HG03354 (cell line): ENCODE data around the gene PRIMPOL.
A peak's percentile ranks its signal among the peaks of the same experiment; 100 is the strongest.
"Not testable (repeated sequence)": the region's sequence is repeated elsewhere in the genome, so short reads cannot be mapped to it uniquely, and the experiment has no call there.

ENCODE experiments used
- ATAC-seq: cut with Tn5 transposase; IDR thresholded peaks from one replicate; pipeline ENCODE4 v1.9.1; 2021; ENCODE audit warnings: mild to moderate bottlenecking; ENCODE audit not compliant: unreplicated experiment, poor library complexity, severe bottlenecking

The PRIMPOL gene

DNA sequence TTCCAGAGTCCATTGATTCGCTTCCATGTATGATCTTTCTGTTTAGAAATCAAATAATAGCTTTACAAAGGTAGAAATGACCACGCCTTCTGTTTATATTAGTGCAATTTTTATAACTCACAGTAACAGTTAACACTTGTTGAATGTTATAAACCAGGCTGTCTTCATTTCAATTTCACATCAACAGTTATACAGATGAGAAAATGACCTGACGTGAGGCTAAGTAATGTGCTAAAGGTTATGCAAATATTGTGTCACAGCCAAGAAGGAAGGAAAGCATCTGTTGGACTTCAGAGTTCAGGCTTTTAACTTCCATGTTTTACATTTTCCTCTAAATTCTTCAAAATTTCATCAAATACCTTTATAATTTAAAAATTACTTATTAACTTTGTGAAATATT is 14.2 kb upstream of the PRIMPOL start:
- ATAC-seq, result no peak

DNA sequence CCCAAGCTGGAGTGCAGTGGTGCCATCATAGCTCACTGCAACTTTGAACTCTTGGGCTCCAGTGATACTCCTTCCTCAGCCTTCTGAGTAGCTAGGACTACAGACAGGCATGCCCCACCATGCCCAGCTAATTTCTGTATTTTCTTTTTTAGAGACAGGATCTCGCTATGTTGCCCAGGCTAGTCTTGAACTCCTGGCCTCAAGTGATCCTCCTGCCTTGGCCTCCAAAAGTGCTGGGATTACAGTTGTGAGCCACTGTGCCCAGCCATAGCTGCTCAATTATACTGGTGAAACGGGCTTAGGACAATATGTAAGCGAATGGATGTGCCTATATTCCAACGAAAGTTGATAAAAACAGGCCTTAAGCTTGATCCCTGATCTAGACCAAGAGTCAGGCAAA is 13.4 kb upstream of the PRIMPOL start:
- no peak for ATAC-seq

DNA sequence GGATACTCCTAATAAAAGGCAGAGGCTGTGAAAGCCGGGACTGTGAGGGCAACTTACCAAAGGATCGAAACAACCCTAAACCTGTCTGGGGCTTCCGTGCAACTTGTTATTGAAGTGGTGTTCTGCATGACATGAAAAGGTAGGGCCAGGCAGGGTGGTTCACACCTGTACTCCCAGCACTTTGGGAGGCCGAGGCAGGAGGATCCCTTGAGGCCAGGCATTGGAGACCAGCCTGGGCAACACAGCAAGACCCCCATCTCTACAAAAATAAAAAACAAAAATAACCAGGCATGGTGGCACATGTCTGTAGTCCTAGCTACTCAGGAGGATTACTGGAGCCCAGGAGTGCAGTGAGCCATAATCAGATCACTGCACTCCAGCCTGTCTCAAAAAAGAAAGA is 12.6 kb upstream of the PRIMPOL start:
- ATAC-seq, result no peak

DNA sequence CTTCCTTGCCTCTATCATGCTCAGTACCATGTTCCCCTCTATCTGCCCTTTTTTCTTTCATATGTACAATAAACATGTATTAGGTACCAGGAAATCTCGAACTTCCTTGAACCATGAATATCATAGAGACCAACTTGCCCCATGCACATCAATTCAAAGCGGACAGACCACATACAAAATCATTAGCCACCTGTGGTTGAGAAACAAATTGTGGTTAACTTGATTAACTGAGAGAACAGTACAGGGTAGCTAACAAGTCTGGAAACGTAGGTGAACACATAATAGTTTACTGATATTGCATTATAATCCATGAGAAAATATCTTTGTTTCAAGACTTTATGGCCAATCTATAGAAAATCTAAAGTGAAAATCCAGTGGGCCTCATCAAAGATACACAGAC is 8.5 kb upstream of the PRIMPOL start:
- peak; percentile 75 for ATAC-seq

DNA sequence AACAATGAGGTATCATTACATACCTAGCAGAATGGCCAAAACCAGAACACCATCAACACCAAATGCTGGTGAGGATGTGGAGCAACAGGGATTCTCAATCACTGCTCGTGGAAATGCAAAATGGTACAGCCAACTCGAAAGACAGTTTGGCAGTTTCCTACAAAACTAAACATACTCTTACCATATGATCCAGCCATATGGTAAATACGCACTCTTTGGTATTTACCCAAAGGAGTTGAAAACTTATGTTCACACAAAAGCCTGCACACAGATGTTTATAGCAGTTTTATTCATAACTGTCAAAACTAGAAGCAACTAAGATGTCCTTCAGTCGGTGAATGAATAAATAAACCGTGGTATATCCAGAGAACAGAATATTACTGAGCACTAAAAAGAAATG is 8.1 kb upstream of the PRIMPOL start:
- ATAC-seq, result peak; percentile 22

DNA sequence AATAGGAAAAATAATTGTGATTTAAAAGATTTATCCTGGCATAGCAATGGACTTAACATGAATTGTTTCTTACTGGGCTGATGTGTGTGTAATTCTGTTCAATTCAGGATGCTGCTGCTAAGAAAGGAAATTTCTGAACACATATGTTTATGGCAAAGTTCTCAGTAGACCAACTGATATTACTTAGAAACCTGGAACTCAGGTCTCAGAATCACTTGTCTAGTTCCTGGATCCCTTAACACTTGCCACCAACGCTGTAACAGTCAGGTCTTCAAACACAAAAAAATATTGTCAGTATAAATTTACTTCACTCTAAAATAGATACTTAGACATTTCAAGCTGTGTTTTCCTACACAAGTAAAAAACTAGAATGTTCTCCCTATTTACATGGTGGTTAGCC is 5.8 kb upstream of the PRIMPOL start:
- no peak for ATAC-seq

DNA sequence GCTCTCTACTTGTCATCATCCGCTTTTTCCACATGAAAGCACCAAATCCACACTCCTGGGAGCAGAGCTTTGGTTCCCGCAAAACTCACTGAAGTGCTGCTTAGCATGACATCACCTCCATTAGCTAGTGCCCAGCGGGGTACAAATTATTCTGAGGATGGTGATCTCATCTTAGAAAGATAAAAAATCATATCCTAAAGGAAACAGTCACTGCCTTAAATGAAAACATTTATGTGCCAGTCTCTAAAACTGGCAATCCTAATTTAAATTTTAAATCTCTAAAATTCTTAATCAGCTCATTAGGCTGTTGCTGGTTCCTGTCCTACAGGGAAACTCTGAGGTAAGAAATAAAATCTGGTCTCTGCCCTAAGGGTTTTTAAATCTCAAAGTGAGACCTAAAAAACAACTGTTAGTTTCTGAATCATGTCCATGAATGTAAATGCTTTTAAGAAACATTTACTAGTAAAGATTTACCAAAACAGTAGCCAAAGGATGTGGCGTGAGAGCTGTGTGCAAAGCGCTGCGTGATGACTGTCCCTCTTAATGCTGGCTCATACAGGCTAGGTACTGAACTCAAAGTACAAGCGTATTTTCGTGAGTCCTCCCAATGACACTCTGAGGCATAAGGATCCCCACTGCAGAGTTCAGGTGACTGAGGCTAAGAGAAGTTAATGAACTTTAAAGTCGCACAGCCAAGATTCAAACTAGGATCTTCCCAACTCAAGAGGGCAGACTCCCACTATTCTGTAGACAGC is 4.8 kb upstream of the PRIMPOL start:
- no peak for ATAC-seq

DNA sequence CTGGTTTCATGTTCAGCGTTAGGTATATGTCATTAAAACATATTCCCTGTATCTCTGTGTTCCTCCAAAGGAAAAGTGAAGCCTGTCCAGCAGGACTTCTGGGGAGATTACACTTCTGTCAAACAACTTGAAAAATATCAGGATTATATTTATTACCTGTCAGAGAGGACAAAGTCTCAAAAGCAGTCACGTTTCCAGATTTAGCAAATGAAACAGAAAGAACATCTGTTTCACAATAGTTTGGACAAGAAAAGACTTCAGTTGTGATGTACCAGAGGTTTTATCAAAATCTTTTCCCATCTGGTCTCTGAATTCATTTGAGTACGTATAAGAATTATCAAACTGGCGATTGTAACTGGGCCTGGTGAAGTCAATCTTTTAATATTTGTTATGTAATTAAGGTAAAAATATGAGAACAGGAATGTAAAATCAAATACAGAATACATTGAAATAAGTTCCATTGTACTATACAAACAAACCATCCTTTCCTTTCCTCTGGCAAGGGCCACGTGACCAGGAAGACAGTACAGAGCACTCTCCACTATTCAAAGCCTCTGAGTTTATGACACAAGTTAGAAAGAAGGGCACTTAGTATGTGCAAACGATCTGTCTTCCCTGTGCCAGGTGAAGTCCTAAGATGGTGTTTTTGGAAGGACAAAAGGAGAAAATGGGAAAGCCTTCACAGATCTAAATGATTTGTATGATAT is 3.5 kb upstream of the PRIMPOL start:
- no peak for ATAC-seq

DNA sequence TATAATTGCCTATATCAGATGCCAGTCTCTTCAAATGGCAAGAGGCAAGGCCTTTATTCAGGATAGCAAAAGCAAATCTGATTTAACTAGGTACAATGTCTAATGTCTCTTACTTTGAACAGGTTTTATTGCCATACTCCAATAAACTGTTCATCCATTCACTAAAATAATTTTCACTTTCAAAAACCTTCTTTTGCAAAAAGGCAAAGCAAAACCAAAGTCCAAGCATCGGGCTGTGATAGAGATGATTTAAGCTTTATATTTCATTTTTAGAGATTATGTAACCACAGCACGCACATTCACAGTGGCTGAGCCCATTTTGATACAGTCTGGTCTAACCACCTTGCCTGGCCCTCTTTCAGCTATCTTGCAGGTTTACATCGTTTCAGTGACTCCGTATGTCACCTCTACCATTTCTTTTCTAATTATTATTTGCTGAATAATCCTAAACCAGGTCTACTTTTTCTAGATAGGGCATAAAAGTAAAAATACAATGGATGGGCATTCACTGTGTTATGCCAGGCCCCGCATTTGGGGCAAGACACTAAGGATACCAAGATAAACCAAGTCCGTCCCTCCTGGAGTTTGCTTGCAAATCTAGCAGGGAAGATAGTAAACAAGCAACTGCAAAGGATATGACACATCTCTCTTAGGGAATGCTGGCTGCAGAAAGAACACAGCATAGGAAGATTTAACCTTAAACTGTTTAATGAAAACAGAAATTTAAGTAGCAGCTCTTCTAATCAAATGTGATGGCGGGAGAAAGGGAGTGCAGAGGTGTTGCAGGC is 2.1 kb upstream of the PRIMPOL start:
- no peak for ATAC-seq

DNA sequence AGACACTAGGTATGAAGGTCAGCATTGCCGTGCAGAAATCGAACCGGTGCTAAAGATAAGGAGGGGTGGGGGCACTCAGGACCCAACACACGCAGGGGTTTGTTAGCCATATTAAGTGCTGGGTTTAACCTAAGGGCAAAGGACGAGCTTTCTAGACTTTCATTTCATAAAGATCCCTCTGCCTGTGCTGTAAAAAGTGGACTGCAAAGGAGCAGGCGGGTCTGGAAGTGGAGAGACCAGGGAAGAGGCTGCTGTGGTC is 1.6 kb upstream of the PRIMPOL start:
- ATAC-seq, result no peak

DNA sequence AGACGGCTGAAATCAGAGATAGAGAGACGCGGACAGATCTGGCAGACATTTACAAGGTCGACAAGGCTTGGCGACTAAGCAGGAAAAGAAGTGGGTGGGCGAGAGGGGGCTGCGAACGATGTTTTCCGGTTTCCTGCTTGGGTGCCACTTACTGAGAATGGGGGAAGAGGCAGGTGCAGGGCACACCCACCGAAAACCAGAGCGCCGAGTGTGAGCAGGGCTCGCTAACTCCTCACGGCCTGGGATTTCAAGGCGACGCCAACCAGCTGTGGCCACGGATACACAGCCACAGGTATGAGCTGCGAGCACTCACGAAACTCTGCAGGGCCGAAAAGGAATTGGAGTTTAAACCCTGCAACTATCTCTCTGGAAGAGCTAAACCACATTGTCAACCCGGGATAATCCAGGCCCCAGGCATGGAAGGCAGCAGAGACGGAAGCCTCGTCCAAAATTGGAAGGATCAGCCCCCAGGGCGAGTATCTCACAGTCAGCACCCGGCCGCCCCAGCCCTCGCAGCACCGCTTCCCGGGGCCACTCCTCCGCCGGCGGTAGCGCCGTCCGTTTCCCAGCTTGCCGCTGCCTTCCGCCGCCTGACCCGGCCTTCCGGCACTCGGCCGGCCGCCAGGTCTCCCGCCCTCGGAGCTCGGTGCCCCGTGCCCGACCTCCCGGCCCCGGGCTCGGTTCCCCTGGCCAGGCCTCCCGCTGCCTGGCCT is 1.1 kb upstream of the PRIMPOL start:
- peak; percentile 35 for ATAC-seq

DNA sequence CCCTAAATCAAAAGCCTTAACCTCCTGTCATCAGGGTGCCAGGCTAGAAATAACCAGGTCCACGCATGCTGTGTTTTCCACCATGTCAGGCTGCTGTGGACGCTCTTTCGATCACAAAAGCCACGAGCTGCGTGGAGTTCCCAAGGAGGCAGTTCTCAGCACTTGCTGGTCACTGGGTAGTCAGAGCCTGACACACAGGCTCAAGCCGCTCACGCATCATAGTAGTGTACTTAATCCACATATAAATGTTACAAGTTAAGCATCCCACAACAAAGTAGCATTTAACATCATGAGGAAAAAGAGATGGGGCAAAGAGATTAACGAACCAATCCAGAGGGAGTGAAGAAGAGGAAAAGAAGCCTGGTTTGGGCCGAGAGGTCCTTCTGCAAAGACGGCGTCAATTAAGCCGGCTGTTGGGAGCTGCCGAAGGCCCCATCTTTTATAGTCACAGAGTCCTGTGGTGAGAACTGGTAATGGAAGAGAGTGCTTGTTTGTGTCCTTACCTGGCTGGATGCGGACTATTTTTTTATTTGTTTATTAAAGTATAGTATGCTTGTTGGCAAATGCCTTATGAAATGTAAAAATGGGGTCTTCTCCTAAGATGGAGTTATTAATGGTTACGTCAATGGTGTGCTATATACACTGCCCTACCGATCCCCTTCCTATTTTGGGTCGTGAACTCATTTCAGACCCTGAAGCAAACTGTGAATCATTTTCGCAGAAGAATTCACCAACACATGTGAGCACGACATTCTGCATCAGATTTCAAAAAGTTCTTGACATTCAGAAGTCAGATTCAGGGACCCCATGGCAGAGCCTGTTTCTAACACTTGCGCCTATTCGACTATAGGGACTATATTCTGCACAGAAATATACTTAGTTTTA is 675 bp downstream of the PRIMPOL start:
- peak; percentile 12 for ATAC-seq

DNA sequence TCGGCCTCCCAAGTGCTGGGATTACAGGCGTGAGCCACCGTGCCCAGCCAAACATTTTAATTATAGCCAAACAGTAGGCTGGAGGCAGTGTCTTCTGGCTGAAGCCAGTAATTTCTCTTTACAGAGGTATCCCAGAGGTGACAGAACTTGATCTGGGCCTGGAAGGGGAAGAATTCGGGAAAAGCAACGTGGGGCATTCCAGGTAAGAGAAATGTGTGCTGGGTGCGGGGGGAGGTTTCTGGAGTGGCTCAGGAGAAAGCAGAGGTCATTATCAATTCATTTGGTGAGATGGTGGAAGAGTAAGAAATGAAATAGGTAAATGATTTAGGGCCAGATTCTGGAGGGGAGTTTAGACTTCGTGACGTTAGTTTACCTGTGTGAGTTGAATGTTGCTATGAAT is 2.4 kb downstream of the PRIMPOL start:
- no peak for ATAC-seq

DNA sequence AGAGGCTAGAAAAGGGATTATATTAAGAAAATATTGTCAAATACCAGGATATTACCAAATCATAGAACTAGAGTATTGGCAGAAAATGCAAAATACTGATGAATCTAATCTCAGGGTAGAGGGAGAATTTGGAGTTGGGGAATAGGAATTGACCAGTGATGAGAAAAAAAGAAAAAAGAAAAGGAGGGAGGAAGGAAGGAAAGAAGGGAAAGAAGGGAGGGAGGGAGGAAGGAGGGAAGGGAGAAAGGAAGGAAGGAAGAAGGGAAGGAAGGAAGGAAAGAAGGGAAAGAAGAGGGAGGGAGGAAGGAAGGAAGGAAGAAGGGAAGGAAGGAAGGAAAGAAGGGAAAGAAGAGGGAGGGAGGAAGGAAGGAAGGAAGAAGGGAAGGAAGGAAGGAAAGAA is 3.1 kb downstream of the PRIMPOL start:
- not testable (repeated sequence) for ATAC-seq

DNA sequence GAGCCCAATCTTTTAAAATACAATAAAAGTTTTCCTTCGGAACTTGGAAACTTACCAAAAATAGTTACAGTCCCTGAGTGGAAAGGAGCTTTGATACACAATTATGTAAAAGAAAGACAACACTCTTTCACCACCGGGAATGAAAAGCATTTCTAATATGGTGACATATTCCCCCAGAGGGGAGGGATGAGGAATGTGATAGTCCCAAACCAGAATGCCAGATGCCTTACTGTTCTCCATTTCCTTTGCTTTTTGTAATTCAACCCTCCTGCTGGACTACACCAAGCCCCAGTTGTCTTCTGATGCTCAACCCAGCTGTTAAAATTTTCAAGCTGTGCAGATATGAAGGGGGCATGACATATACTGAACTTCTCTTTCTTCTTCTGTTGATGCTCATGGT is 4.1 kb downstream of the PRIMPOL start:
- no peak for ATAC-seq

DNA sequence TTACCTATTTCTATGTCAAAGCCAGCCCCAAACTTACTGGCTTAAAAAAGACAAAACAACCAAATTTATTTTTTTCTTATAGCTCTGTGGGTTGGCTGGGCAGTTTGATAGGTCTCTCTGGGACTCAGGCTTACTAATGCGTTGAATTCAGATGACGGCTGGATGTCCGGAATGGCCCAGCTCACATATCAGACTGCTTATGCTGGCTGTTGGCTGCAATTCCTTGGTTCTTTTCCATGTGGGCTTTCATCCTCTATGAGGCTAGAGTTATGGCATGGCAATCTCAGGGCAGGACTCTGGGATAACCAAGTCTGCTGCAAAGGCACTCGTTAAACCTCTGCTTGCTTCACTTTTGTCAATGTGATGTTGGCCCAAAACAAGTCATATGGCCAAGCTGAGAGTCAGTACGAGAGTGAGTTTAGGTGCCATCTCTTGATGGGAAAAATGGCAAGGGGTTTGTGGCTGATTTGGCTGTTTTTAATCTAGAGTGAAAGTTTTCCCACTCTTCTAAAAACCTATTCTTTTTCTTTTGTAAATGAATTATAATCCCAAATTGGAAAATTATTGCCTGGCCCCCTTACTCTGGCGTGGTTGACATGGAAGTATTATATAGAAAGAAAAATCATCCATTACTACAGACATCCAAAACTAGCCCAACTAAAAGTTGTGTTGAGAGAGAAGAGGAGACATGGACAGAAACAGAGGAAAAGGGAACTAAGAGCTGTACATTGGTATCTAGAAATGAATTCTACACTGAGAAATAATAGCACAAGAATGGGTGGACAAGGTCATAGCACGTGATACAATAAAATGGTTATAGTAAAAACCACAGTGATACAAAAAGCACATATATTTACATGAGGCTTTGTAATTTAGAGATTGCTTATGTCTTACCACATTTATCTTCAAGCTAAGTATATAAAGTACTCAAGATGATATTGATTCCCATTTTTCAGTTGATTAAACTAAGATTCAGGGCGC is 6.6 kb downstream of the PRIMPOL start:
- ATAC-seq, result no peak

DNA sequence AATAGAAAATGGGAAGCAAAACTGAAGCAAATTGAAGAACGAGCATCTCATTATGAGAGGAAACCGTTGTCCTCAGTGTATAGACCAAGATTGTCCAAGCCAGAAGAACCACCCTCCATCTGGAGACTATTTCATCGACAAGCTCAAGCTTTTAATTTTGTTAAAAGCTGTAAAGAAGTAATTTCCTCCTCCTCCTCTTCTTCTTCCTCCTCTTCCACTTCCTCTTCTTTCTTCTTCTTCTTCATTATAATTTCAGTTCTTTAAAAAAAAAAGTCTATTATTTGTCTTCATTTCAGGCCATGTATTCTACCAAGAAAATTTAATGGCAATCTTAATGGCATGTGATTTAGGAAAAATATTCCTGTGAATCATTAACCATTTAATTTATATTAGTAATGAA is 7.6 kb downstream of the PRIMPOL start:
- ATAC-seq, result no peak

DNA sequence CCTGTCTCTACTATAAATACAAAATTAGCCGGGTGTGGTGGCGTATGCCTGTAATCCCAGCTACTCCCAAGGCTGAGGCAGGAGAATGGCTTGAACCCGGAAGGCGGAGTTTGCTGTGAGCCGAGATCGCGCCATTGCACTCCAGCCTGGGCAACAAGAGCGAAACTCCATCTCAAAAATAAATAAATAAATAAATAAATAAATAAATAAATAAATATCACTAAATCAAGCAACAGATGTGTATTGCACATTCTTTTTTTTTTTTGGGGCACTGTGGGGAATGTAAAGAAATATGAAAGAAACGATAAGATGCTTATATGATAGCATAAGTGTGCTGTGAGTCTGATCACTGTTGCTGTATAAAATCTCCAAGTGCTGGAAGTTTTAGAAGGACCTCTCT is 8.3 kb downstream of the PRIMPOL start:
- not testable (repeated sequence) for ATAC-seq
